Activated CD4-positive, alpha-beta memory T cell treated with anti-CD3 and anti-CD28 coated beads, Interleukin-2, amount 10 ng/mL, durations not matched to agents 7 days and 5 days (primary cell): ENCODE measurements around the gene OR2A1. TPM values are rescaled to one million over a fixed set of nuclear protein-coding genes. Genes with fewer than 3 reads are reported as not detected.
"Not testable (repeated sequence)": the region's sequence is repeated elsewhere in the genome, so short reads cannot be mapped to it uniquely, and the experiment has no call there.

Experiments
- CTCF ChIA-PET: fragments of 350-600 bp; sonication (Branson Sonifier 250); formaldehyde crosslinking; loops from one replicate; lab custom pipeline; 2021; ENCODE audit warnings: antibody characterized with exemption, inconsistent platforms; lab: Charles Lee
- POLR2A ChIA-PET: fragments of 350-600 bp; sonication (Branson Sonifier 250); formaldehyde crosslinking; loops from one replicate; lab custom pipeline; 2021; ENCODE audit warnings: antibody characterized with exemption; lab: Charles Lee
- DNase-seq: peaks from one replicate; pipeline ENCODE4 v3.0.0-alpha.2; 2020
- H3K27ac Mint-ChIP-seq: one replicate; pipeline ENCODE4 v1.8.0; 2021; ENCODE audit warnings: mild to moderate bottlenecking, mixed read lengths
- H3K27me3 Mint-ChIP-seq: one replicate; pipeline ENCODE4 v1.8.0; 2021; ENCODE audit warnings: mixed read lengths
- H3K36me3 Mint-ChIP-seq: one replicate; pipeline ENCODE4 v1.8.0; 2021; ENCODE audit warnings: low read depth, mixed read lengths
- H3K4me1 Mint-ChIP-seq: one replicate; pipeline ENCODE4 v1.8.0; 2021; ENCODE audit warnings: mixed read lengths
- H3K4me3 Mint-ChIP-seq: one replicate; pipeline ENCODE4 v1.8.0; 2021; ENCODE audit warnings: mild to moderate bottlenecking, mixed read lengths
- H3K9me3 Mint-ChIP-seq: one replicate; pipeline ENCODE4 v1.8.0; 2021; ENCODE audit warnings: mixed read lengths
- total RNA-seq, 2 experiments: library from RNA; stranded (reverse); gene quantifications; one replicate each; pipeline ENCODE4 v1.2.3, GENCODE V29; 2021

The OR2A1 gene, protein sequence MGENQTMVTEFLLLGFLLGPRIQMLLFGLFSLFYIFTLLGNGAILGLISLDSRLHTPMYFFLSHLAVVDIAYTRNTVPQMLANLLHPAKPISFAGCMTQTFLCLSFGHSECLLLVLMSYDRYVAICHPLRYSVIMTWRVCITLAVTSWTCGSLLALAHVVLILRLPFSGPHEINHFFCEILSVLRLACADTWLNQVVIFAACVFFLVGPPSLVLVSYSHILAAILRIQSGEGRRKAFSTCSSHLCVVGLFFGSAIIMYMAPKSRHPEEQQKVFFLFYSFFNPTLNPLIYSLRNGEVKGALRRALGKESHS
- under 1 TPM in 1 of 2 experiments, not detected in 1; 0.05 TPM for total RNA-seq

DNA sequence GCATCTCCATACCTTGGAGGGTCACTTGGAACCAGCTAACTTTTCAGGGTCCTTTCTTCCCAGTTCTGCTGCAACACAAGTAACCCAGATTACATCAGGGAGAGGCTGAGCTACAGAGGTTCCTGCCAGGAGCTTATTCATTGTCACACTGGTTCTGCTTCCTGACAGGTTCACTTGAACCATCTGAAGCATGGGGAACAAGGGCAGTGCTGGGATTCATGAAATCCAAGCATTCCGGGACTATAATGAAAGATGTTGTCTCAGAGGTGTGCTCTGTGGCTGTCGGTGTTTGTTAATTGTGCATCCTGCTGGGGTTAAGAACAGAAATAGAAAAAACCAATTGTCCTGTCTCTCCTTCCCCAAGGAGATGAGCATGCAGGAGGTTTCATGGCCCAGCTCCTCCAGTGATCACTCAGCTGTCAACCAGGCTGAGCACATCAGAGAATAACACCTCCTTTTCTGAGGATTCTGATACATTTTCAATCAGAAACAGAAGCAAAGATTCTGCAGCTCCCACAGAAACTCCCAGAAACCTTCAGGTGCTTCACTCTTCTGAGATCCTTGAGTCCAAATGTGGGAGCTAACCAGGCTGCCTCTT lies at the start of gene OR2A1:
Gene OR2A1, plus strand, starts transcription at position 548 of the 598 bp plus-strand sequence. CDS start 5,706 bp downstream, outside the sequence.
- H3K36me3 Mint-ChIP-seq, H3K27ac Mint-ChIP-seq, H3K27me3 Mint-ChIP-seq, CTCF ChIA-PET, H3K9me3 Mint-ChIP-seq, H3K4me1 Mint-ChIP-seq, POLR2A ChIA-PET, H3K4me3 Mint-ChIP-seq, DNase-seq: not testable (repeated sequence)

- H3K4me1 Mint-ChIP-seq, CTCF ChIA-PET, H3K27me3 Mint-ChIP-seq, POLR2A ChIA-PET, H3K36me3 Mint-ChIP-seq, H3K27ac Mint-ChIP-seq, DNase-seq, H3K9me3 Mint-ChIP-seq, H3K4me3 Mint-ChIP-seq: not testable (repeated sequence)
These were observed 47.5 kb upstream of the OR2A1 start, which contains the start of gene OR2A7 for GRCh38 chr7:144264692-144265091. OR2A7 (minus strand) TSS chr7:144264792; CDS start chr7:144259628, 5,164 bp downstream.

DNA sequence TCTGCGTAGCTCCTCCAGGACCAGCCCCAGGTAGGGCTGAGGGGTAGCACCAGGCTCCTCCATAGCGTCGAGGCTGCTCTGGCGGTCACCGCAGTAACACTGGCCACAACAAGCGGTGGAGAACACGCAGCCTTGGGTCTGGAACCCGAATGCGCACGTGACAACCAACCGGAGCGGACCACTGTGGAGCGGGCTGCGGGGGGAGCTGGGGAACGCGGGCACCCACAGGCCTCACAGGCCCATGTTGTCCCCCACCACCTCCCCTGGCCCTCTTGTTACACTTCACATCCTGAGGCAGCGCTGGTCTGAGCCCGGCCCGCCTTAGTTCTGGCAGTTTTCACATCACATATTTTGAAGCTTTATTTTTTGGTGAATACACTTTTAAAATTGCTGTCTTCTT lies 43.0 kb upstream of the OR2A1 start, which contains the start of gene CTAGE8:
Gene CTAGE8, minus strand, starts transcription at position 101 of the 400 bp plus-strand sequence. Its CDS starts 38 bp downstream, at position 63.
- H3K36me3 Mint-ChIP-seq, H3K27me3 Mint-ChIP-seq, H3K27ac Mint-ChIP-seq, CTCF ChIA-PET, POLR2A ChIA-PET, H3K4me3 Mint-ChIP-seq, H3K9me3 Mint-ChIP-seq, H3K4me1 Mint-ChIP-seq, DNase-seq: not testable (repeated sequence)

- H3K27me3 Mint-ChIP-seq, H3K4me1 Mint-ChIP-seq, H3K4me3 Mint-ChIP-seq, H3K36me3 Mint-ChIP-seq, H3K27ac Mint-ChIP-seq, H3K9me3 Mint-ChIP-seq, POLR2A ChIA-PET, DNase-seq, CTCF ChIA-PET: not testable (repeated sequence)
These were observed 36.9 kb upstream of the OR2A1 start for GRCh38 chr7:144275281-144275680.

GRCh38 chr7:144280010-144280409 lies 32.2 kb upstream of the OR2A1 start:
- H3K27me3 Mint-ChIP-seq, H3K4me3 Mint-ChIP-seq, H3K36me3 Mint-ChIP-seq, POLR2A ChIA-PET, DNase-seq, H3K4me1 Mint-ChIP-seq, CTCF ChIA-PET, H3K9me3 Mint-ChIP-seq, H3K27ac Mint-ChIP-seq: not testable (repeated sequence)

- H3K4me1 Mint-ChIP-seq, H3K36me3 Mint-ChIP-seq, H3K27ac Mint-ChIP-seq, H3K27me3 Mint-ChIP-seq, H3K9me3 Mint-ChIP-seq, DNase-seq, POLR2A ChIA-PET, H3K4me3 Mint-ChIP-seq, CTCF ChIA-PET: not testable (repeated sequence)
These were observed 30.2 kb upstream of the OR2A1 start for GRCh38 chr7:144281981-144282380.

- POLR2A ChIA-PET, CTCF ChIA-PET, H3K4me3 Mint-ChIP-seq, H3K27me3 Mint-ChIP-seq, H3K9me3 Mint-ChIP-seq, H3K36me3 Mint-ChIP-seq, DNase-seq, H3K4me1 Mint-ChIP-seq, H3K27ac Mint-ChIP-seq: not testable (repeated sequence)
These were observed 29.7 kb upstream of the OR2A1 start for GRCh38 chr7:144282490-144282889.

DNA sequence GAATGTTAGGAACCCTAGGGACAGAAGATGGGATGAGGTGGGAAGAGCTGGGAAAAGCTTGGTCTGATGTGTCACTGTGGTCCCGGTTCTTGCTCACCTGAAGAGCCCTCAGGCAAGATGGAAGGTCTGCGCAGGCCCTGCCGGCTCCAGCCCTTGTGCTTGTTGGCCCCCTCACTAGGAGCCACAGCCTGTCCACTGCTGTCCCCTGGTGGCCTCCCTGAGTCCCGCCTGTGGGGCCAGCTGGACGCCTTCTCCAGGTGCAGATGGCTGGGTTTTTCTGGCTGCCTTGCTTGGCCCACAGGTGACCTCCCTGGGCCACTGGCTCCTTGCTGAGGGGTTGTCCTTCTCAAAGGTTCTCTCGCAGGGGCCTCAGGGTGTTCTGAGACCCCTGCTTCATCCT lies 28.5 kb upstream of the OR2A1 start:
- H3K4me3 Mint-ChIP-seq, POLR2A ChIA-PET, H3K27ac Mint-ChIP-seq, H3K9me3 Mint-ChIP-seq, H3K4me1 Mint-ChIP-seq, CTCF ChIA-PET, H3K27me3 Mint-ChIP-seq, H3K36me3 Mint-ChIP-seq, DNase-seq: not testable (repeated sequence)

- CTCF ChIA-PET, H3K27me3 Mint-ChIP-seq, POLR2A ChIA-PET, H3K27ac Mint-ChIP-seq, H3K9me3 Mint-ChIP-seq, H3K4me3 Mint-ChIP-seq, H3K4me1 Mint-ChIP-seq, H3K36me3 Mint-ChIP-seq, DNase-seq: not testable (repeated sequence)
These were observed 24.9 kb upstream of the OR2A1 start for GRCh38 chr7:144287171-144287784.

GRCh38 chr7:144291607-144292006 lies 20.6 kb upstream of the OR2A1 start:
- CTCF ChIA-PET, H3K4me1 Mint-ChIP-seq, H3K9me3 Mint-ChIP-seq, DNase-seq, POLR2A ChIA-PET, H3K4me3 Mint-ChIP-seq, H3K27me3 Mint-ChIP-seq, H3K27ac Mint-ChIP-seq, H3K36me3 Mint-ChIP-seq: not testable (repeated sequence)

GRCh38 chr7:144292384-144293161 lies 19.6 kb upstream of the OR2A1 start:
- POLR2A ChIA-PET, CTCF ChIA-PET, DNase-seq, H3K27me3 Mint-ChIP-seq, H3K27ac Mint-ChIP-seq, H3K36me3 Mint-ChIP-seq, H3K4me1 Mint-ChIP-seq, H3K4me3 Mint-ChIP-seq, H3K9me3 Mint-ChIP-seq: not testable (repeated sequence)

DNA sequence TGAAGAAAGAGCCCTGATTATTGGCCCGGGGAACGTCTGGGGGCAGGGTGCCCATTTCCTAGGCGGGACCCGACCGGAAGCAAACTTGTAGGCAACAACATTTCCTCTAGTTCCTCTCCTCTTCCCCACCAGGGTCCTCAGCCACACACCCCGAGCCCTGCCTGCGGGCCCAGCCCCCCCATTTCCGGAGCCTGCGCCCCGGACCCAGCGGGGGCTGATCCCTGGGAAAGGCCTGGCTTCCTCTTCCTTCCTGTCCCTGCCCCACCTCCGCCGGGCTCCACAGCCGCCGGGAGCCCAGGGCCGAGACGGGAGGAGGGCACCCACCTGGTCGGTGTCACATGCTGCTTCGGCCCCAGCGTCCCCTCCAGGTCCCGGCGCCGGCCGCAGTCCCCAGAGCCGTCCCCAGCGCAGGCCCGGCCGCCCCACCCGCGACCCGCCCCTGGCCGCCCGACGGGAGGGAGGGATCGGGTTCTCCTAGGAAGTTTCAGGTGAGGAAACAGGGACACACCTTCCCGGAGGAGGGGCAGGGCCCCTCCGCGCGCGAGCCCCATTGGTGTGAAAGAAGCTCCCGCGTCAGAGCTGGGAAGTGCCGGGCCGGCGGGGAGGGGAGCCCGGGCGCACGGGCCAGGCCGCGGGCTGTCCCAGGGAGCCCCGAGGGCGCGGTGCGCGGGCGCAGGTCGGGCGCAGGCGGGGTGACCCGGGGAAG lies 18.3 kb upstream of the OR2A1 start:
- H3K4me3 Mint-ChIP-seq, H3K36me3 Mint-ChIP-seq, H3K27ac Mint-ChIP-seq, H3K4me1 Mint-ChIP-seq, H3K27me3 Mint-ChIP-seq, POLR2A ChIA-PET, CTCF ChIA-PET, H3K9me3 Mint-ChIP-seq: not testable (repeated sequence)
- DNase-seq, result peak; percentile 26
